ENCODE measurements around the gene FBXL7. TPM values are rescaled to one million over a fixed set of nuclear protein-coding genes. Genes with fewer than 3 reads are reported as not detected.

FBXL7 gene
- total RNA-seq, 2 experiments from 2014 or later = not detected

- no peak for DNase-seq (ENCODE audit: low spot score)
- no TSS peak for BruUV-seq (replicated peaks)
- H3K9me3 ChIP-seq (ENCODE audit: low read length) = no peaks in the 10 kb centered on the region
- TF ChIP-seq, protein P1, sequence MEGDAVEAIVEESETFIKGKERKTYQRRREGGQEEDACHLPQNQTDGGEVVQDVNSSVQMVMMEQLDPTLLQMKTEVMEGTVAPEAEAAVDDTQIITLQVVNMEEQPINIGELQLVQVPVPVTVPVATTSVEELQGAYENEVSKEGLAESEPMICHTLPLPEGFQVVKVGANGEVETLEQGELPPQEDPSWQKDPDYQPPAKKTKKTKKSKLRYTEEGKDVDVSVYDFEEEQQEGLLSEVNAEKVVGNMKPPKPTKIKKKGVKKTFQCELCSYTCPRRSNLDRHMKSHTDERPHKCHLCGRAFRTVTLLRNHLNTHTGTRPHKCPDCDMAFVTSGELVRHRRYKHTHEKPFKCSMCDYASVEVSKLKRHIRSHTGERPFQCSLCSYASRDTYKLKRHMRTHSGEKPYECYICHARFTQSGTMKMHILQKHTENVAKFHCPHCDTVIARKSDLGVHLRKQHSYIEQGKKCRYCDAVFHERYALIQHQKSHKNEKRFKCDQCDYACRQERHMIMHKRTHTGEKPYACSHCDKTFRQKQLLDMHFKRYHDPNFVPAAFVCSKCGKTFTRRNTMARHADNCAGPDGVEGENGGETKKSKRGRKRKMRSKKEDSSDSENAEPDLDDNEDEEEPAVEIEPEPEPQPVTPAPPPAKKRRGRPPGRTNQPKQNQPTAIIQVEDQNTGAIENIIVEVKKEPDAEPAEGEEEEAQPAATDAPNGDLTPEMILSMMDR (conservative IDR thresholded peaks at IDR 0.05; ENCODE audit: low read length) = no peak
- no peak for TF ChIP-seq EZH2phosphoT487 (IDR thresholded peaks at IDR 0.05; ENCODE audit: borderline replicate concordance, low read depth, low read length)
- H3K79me2 ChIP-seq (ENCODE audit: insufficient read depth, low read depth, low read length) = no peaks in the 10 kb centered on the region
- no peak overlapping the region for H3K27ac ChIP-seq (ENCODE audit: low read depth, low read length, poor library complexity, severe bottlenecking)
- no peaks in the 10 kb centered on the region for H3K9me2 ChIP-seq (ENCODE audit: insufficient read depth, low read length)
- H3K4me3 ChIP-seq (ENCODE audit: low read depth, low read length, poor library complexity, severe bottlenecking) = no peak overlapping the region
- CTCF ChIA-PET (ENCODE audit: unreplicated experiment) = no interaction called here
- H3K4me2 ChIP-seq (ENCODE audit: low read length) = no peak overlapping the region
- POLR2A ChIA-PET = no interaction called here
- H2AFZ ChIP-seq (ENCODE audit: low read length) = no peak overlapping the region
- no peaks in the 10 kb centered on the region for H4K20me1 ChIP-seq (ENCODE audit: insufficient read depth, low read length)
- H3K4me1 ChIP-seq (ENCODE audit: insufficient read depth, low read length, poor library complexity, severe bottlenecking) = no peaks in the 10 kb centered on the region
- no peaks in the 10 kb centered on the region for H3K36me3 ChIP-seq (ENCODE audit: insufficient read depth, low read length)
- intact Hi-C loops (cut with micrococcal nuclease; ENCODE audit: unreplicated experiment) = no loop called here
These were observed 101.9 kb downstream of the FBXL7 start for GRCh38 chr5:15601853-15602252.

GRCh38 chr5:15604986-15605385, 105.0 kb downstream of the FBXL7 start:
- H3K36me3 ChIP-seq (ENCODE audit: insufficient read depth, low read length) = no peaks in the 10 kb centered on the region
- intact Hi-C loops (cut with micrococcal nuclease; ENCODE audit: unreplicated experiment) = no loop called here
- H2AFZ ChIP-seq (ENCODE audit: low read length) = no peak overlapping the region
- no peak for TF ChIP-seq EZH2phosphoT487 (IDR thresholded peaks at IDR 0.05; ENCODE audit: borderline replicate concordance, low read depth, low read length)
- TF ChIP-seq, protein P1 (conservative IDR thresholded peaks at IDR 0.05; ENCODE audit: low read length) = no peak
- H3K4me3 ChIP-seq (ENCODE audit: low read depth, low read length, poor library complexity, severe bottlenecking) = no peak overlapping the region
- no peak for DNase-seq (ENCODE audit: low spot score)
- H3K4me1 ChIP-seq (ENCODE audit: insufficient read depth, low read length, poor library complexity, severe bottlenecking) = no peaks in the 10 kb centered on the region
- no peak overlapping the region for H3K4me2 ChIP-seq (ENCODE audit: low read length)
- no peaks in the 10 kb centered on the region for H3K79me2 ChIP-seq (ENCODE audit: insufficient read depth, low read depth, low read length)
- H4K20me1 ChIP-seq (ENCODE audit: insufficient read depth, low read length) = no peaks in the 10 kb centered on the region
- CTCF ChIA-PET (ENCODE audit: unreplicated experiment) = no interaction called here
- H3K27ac ChIP-seq (ENCODE audit: low read depth, low read length, poor library complexity, severe bottlenecking) = no peak overlapping the region
- POLR2A ChIA-PET = interaction anchor here (0.7 kb wide), 1 partner anchor 537 kb away, joined by 3 read pairs; no protein-coding TSS in a partner anchor
- H3K9me2 ChIP-seq (ENCODE audit: insufficient read depth, low read length) = no peaks in the 10 kb centered on the region
- no TSS peak for BruUV-seq (replicated peaks)
- no peaks in the 10 kb centered on the region for H3K9me3 ChIP-seq (ENCODE audit: low read length)

GRCh38 chr5:15606197-15606596, 106.2 kb downstream of the FBXL7 start:
- H3K4me2 ChIP-seq (ENCODE audit: low read length) = no peak overlapping the region
- intact Hi-C loops (cut with micrococcal nuclease; ENCODE audit: unreplicated experiment) = no loop called here

More at GRCh38 chr5:15606197-15606596, 106.2 kb downstream of the FBXL7 start:
- no peak for DNase-seq (ENCODE audit: low spot score)
- H2AFZ ChIP-seq (ENCODE audit: low read length) = no peak overlapping the region
- H3K4me3 ChIP-seq (ENCODE audit: low read depth, low read length, poor library complexity, severe bottlenecking) = no peak overlapping the region
- H3K27ac ChIP-seq (ENCODE audit: low read depth, low read length, poor library complexity, severe bottlenecking) = no peak overlapping the region
- H3K4me1 ChIP-seq (ENCODE audit: insufficient read depth, low read length, poor library complexity, severe bottlenecking) = no peaks in the 10 kb centered on the region
- no peaks in the 10 kb centered on the region for H3K36me3 ChIP-seq (ENCODE audit: insufficient read depth, low read length)
- TF ChIP-seq, protein P1 (conservative IDR thresholded peaks at IDR 0.05; ENCODE audit: low read length) = no peak
- H3K9me2 ChIP-seq (ENCODE audit: insufficient read depth, low read length) = no peaks in the 10 kb centered on the region
- BruUV-seq (replicated peaks) = no TSS peak
- no peaks in the 10 kb centered on the region for H4K20me1 ChIP-seq (ENCODE audit: insufficient read depth, low read length)
- H3K79me2 ChIP-seq (ENCODE audit: insufficient read depth, low read depth, low read length) = no peaks in the 10 kb centered on the region
- H3K9me3 ChIP-seq (ENCODE audit: low read length) = no peaks in the 10 kb centered on the region
- CTCF ChIA-PET (ENCODE audit: unreplicated experiment) = no interaction called here
- POLR2A ChIA-PET = no interaction called here
